Measurements from ENCODE around the gene ANP32A.

- TF ChIP-seq POLR2A (IDR thresholded peaks at IDR 0.05) (no peak), CTCF (IDR thresholded peaks at IDR 0.05) (no peak)
Measured at GRCh38 chr15:68770216-68770615, 50.5 kb downstream of the ANP32A start.
